ENCODE results near the gene MELK.

MELK gene

DNA sequence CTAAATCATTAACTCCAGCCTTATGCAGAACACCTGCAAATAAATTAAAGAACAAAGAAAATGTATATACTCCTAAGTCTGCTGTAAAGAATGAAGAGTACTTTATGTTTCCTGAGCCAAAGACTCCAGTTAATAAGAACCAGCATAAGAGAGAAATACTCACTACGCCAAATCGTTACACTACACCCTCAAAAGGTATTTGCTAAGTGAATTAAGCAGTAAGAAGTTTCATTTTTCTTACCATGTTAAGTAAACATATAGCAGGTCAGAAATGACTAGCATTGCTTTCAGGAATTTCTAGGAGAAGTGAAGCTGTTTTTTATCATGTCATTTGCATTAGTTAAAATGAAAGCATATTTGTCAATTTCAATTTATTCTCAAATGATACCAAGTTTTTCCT lies 92.7 kb downstream of the MELK start:
- H3K4me3 ChIP-seq (replicated peaks in 1 of 2; ENCODE audit: low read depth in 2 of 2, low read length in 2 of 2): no peak overlapping the region
- DNase-seq (ENCODE audit: low read depth in 2 of 2): no peak
- no peak for TF ChIP-seq CTCF (IDR thresholded peaks at IDR 0.05; ENCODE audit: low read depth, low read length)

DNA sequence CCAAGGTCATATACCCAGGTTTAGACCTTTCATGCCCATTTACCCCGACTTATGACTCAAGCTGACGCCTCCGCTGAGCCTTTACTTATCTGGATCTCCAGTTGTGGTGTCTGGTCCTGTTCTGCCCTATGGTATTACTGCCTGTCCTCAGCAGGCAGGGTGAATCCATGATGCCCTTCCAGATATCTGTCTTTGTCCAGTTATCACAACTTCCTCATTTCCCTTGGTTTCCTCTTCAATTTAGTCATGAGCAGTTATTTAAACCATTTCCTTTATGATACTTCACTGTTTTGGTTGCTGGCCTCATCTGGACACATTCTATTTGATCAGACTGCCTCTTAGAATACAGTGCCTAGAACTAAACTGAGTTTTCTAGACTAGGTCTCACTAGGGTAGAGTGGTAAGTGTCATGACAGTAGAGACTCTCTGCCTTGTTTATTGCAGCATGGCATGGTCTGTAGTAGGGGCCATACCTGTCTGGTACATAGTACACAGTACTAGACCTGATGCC lies 93.3 kb downstream of the MELK start:
- DNase-seq (ENCODE audit: low read depth in 2 of 2): peak; percentile 48 to 52
- H3K4me3 ChIP-seq (replicated peaks in 1 of 2; ENCODE audit: low read depth in 2 of 2, low read length in 2 of 2): no peak overlapping the region
- no peak for TF ChIP-seq CTCF (IDR thresholded peaks at IDR 0.05; ENCODE audit: low read depth, low read length)

DNA sequence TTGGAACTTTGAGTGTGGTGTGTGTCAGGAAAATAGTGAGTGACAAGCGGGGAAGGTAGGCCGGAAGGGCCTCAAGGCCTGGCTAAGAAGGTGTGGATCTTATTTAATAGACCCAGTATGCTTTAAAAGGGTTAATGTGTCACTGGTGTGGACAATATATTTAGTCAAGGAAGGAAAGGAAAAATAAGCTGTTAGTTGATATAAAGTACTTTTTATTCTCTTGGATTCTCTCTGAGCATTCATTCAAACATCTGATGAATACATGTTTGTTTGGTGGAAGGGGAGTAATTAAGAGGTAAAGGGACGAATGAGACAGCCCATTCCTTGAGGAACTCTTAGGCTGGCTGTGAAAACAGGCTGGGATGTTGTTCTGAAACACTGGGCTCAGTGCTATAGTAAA lies 98.9 kb downstream of the MELK start:
- DNase-seq (ENCODE audit: low read depth in 2 of 2): no peak
- no peak for TF ChIP-seq CTCF (IDR thresholded peaks at IDR 0.05; ENCODE audit: low read depth, low read length)
- H3K4me3 ChIP-seq (replicated peaks in 1 of 2; ENCODE audit: low read depth in 2 of 2, low read length in 2 of 2): no peak overlapping the region

DNA sequence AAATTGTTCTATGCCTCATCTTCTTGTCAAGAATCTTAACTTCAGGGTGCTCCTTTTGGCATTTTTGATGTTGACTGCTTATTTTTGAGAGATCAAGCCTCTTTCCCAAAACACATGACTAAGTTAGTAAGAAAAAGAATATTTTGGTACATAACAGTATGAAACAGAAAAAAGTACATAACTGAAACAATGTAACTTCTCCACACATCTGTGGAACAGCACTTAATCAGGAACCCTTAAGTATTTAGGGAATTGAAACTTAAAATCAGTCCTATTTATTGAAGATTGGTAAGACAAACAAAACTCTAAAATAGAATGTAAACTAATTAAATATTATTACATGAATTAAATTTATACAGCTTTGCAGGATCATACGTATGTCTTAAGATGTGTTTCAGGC lies 103.4 kb downstream of the MELK start:
- DNase-seq (ENCODE audit: low read depth in 2 of 2): no peak
- TF ChIP-seq CTCF (IDR thresholded peaks at IDR 0.05; ENCODE audit: low read depth, low read length): no peak
- H3K4me3 ChIP-seq (replicated peaks in 1 of 2; ENCODE audit: low read depth in 2 of 2, low read length in 2 of 2): no peak overlapping the region

DNA sequence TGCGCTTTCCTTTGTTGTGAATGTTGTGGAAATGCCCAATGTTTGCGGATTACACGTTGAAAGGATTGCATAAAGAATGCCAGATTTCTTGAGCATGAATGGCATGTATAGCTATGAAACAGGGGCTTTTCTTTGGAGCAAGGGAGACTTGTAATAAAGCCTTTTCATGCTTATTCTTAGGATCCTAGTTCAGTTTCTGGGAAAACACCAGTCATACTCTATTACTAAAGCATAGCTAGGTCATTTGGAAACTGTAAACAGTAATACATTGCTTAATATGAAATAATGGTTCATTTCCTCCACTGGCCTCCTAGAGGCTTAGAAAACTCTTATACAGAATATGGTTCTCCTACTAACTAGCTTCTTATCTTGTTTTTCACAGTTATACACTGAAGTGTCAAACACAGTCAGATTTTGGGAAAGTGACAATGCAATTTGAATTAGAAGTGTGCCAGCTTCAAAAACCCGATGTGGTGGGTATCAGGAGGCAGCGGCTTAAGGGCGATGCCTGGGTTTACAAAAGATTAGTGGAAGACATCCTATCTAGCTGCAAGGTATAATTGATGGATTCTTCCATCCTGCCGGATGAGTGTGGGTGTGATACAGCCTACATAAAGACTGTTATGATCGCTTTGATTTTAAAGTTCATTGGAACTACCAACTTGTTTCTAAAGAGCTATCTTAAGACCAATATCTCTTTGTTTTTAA lies 104.2 kb downstream of the MELK start:
- H3K4me3 ChIP-seq (replicated peaks in 1 of 2; ENCODE audit: low read depth in 2 of 2, low read length in 2 of 2): no peak overlapping the region
- peak; percentile 12 to 13 for DNase-seq (ENCODE audit: low read depth in 2 of 2)
- TF ChIP-seq CTCF (IDR thresholded peaks at IDR 0.05; ENCODE audit: low read depth, low read length): no peak

- no peak for TF ChIP-seq CTCF (IDR thresholded peaks at IDR 0.05; ENCODE audit: low read depth, low read length)
- DNase-seq (ENCODE audit: low read depth in 2 of 2): no peak
- no peak overlapping the region for H3K4me3 ChIP-seq (replicated peaks in 1 of 2; ENCODE audit: low read depth in 2 of 2, low read length in 2 of 2)
These were observed 104.9 kb downstream of the MELK start for GRCh38 chr9:36677611-36678010.

- no peak for TF ChIP-seq CTCF (IDR thresholded peaks at IDR 0.05; ENCODE audit: low read depth, low read length)
- no peak for DNase-seq (ENCODE audit: low read depth in 2 of 2)
- no peak overlapping the region for H3K4me3 ChIP-seq (replicated peaks in 1 of 2; ENCODE audit: low read depth in 2 of 2, low read length in 2 of 2)
These were observed 107.0 kb downstream of the MELK start for GRCh38 chr9:36679710-36680109.
